HG02981 (cell line): ENCODE measurements around the gene GRM4.

ENCODE experiments used
- ATAC-seq: cut with Tn5 transposase; IDR thresholded peaks from one replicate; pipeline ENCODE4 v1.9.1; 2021; ENCODE audit warnings: mild to moderate bottlenecking, moderate library complexity; ENCODE audit not compliant: unreplicated experiment

GRM4 gene

GRCh38 chr6:34065466-34066217 is 80.2 kb downstream of the GRM4 start:
- ATAC-seq, result no peak

GRCh38 chr6:34064675-34065074 is 81.2 kb downstream of the GRM4 start:
- ATAC-seq, result no peak

- no peak for ATAC-seq
Measured at GRCh38 chr6:34063651-34064050, 82.2 kb downstream of the GRM4 start.

- ATAC-seq, result no peak
Measured at GRCh38 chr6:34062815-34063214, 83.1 kb downstream of the GRM4 start.

- no peak for ATAC-seq
Measured at GRCh38 chr6:34062156-34062555, 83.7 kb downstream of the GRM4 start.

- no peak for ATAC-seq
Measured at GRCh38 chr6:34061348-34061747, 84.5 kb downstream of the GRM4 start.

- no peak for ATAC-seq
Measured at GRCh38 chr6:34059914-34060313, 86.0 kb downstream of the GRM4 start.

GRCh38 chr6:34059136-34059731 is 86.7 kb downstream of the GRM4 start:
- no peak for ATAC-seq

GRCh38 chr6:34057790-34058189 is 88.1 kb downstream of the GRM4 start:
- ATAC-seq, result no peak

- no peak for ATAC-seq
Measured at GRCh38 chr6:34057191-34057590, 88.7 kb downstream of the GRM4 start.

- ATAC-seq, result no peak
Measured at GRCh38 chr6:34056305-34057108, 89.4 kb downstream of the GRM4 start.

GRCh38 chr6:34055223-34055933 is 90.5 kb downstream of the GRM4 start:
- no peak for ATAC-seq

GRCh38 chr6:34053721-34054120 is 92.2 kb downstream of the GRM4 start:
- ATAC-seq, result no peak

- ATAC-seq, result no peak
Measured at GRCh38 chr6:34052918-34053608, 92.8 kb downstream of the GRM4 start.

- ATAC-seq, result no peak
Measured at GRCh38 chr6:34052071-34052825, 93.6 kb downstream of the GRM4 start.

GRCh38 chr6:34051331-34051919 is 94.5 kb downstream of the GRM4 start:
- no peak for ATAC-seq

- ATAC-seq, result no peak
Measured at GRCh38 chr6:34050691-34051090, 95.2 kb downstream of the GRM4 start.

GRCh38 chr6:34049395-34050342 is 96.2 kb downstream of the GRM4 start:
- no peak for ATAC-seq
